ENCODE data around the gene JCHAIN. TPM values are rescaled to one million over a fixed set of nuclear protein-coding genes. Genes with fewer than 3 reads are reported as not detected.

Gene JCHAIN
- total RNA-seq, 1 donor from 2014 or later, result 2.7 TPM

DNA sequence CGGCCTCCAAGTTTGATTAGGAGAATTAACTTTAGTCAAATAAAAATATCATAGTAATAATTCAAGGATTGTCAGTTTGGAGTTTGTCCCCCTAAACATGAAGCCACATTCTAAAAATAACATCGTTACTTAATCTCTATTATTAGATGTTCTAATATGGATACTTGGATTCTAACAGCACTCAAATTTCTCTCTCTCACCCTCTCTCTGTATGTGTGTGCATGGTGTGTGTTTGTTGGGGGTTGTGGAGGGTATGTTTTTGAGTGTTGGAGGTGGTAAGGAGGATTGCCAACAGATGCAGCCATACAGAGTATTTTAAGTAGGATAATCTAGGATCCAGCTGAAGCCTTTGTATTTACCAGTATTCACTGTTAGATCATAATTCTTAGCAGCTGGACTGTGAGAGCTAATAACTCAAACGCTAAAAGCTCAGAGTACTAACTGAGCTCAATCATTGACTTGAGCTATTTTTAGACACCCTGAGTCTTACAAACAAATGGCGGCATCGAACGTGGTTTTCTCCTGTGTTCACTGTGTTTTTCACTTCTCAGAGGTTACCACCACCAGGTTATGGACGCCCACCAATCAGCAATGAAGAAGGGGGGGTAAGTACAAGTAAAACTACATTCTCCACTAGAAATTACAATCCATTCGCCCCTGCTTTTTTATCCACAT is 28.9 kb downstream of the JCHAIN start:
- no peak for TF ChIP-seq POLR2A (IDR thresholded peaks at IDR 0.05)
- no peak for TF ChIP-seq POLR2AphosphoS5 (IDR thresholded peaks at IDR 0.05; ENCODE audit: insufficient read depth in 1 of 2, low read depth in 1 of 2)
- TF ChIP-seq CTCF (IDR thresholded peaks at IDR 0.05), result no peak
- Histone ChIP-seq H3K4me3 (no peak overlapping the region), H3K9me3 (no peaks in the 10 kb centered on the region), H3K27ac (no peak overlapping the region), H3K27me3 (no peaks in the 10 kb centered on the region), H3K4me1 (no peaks in the 10 kb centered on the region), H3K36me3 (no peaks in the 10 kb centered on the region)
- intact Hi-C loops (cut with DNase I), result no loop called here
- no peak for DNase-seq (ENCODE audit: extremely low spot score in 2 of 2)

DNA sequence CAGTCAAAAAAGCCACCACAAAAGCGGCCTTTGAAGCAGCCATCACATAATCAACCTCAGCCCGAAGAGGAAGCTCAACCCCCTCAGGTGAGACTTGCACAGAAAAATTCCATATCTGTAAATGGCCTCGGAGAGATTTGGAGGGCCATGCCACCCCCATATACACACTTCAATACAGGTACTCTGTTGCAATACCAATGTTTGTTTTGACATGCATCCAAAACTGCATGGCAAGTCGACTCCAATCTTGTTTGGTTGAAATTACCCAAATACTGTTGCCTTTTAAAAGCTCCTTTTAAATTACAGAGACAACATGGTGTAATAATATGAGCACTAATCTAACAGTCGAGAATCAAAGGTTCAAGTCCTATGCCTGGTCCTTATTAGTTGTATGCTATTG is 31.8 kb downstream of the JCHAIN start:
- Histone ChIP-seq H3K4me3 (no peak overlapping the region), H3K36me3 (no peaks in the 10 kb centered on the region), H3K4me1 (no peaks in the 10 kb centered on the region), H3K27me3 (no peaks in the 10 kb centered on the region), H3K27ac (no peak overlapping the region), H3K9me3 (no peaks in the 10 kb centered on the region)
- TF ChIP-seq POLR2AphosphoS5 (IDR thresholded peaks at IDR 0.05; ENCODE audit: insufficient read depth in 1 of 2, low read depth in 1 of 2), result no peak
- TF ChIP-seq CTCF (IDR thresholded peaks at IDR 0.05), result no peak
- TF ChIP-seq POLR2A (IDR thresholded peaks at IDR 0.05), result no peak
- no peak for DNase-seq (ENCODE audit: extremely low spot score in 2 of 2)
- intact Hi-C loops (cut with DNase I), result no loop called here

DNA sequence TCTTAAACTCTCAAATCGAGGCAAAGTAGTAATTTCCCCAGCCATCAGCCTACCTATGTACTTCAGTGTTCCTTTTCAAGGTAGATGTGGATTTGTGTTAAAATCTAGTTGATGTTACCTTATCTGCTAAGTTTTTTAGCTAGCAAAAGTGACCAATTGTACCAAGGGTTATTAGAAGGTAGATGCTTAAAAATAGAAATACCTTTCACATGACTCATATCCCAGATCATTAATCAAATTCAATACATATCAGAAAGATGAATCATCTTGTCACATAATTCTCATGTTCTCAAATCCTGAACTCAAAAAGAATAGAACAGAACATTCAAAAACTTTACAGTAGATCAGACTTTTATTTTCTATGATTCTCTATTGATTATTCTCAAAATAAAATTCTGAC is 34.3 kb downstream of the JCHAIN start:
- no peak overlapping the region for H3K4me3 ChIP-seq
- no peak overlapping the region for H3K27ac ChIP-seq
- no peaks in the 10 kb centered on the region for H3K4me1 ChIP-seq
- intact Hi-C loops (cut with DNase I), result no loop called here
- TF ChIP-seq POLR2AphosphoS5 (IDR thresholded peaks at IDR 0.05; ENCODE audit: insufficient read depth in 1 of 2, low read depth in 1 of 2), result no peak
- TF ChIP-seq POLR2A (IDR thresholded peaks at IDR 0.05), result no peak
- TF ChIP-seq CTCF (IDR thresholded peaks at IDR 0.05), result no peak
- no peaks in the 10 kb centered on the region for H3K9me3 ChIP-seq
- H3K36me3 ChIP-seq, result no peaks in the 10 kb centered on the region
- no peaks in the 10 kb centered on the region for H3K27me3 ChIP-seq
- DNase-seq (ENCODE audit: extremely low spot score in 2 of 2), result no peak

DNA sequence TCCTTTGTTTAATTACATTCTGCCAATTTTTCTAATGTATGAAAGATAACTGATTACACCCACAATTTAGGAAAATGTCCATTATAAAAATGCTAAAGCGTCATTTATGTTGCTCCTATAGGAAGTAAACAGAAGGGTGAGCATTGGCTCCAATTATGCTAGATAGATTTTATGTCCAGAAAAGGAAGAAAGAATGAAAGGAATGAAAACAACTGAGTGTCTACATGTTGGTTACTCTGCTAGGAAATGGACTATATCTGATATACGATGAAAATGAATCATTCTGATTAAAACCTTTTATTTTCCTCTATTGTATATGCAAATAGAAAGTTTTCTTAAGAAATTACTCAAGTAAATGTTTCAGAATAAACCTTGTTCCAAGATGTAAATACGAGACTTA is 36.1 kb downstream of the JCHAIN start:
- Histone ChIP-seq H3K4me1 (no peaks in the 10 kb centered on the region), H3K36me3 (no peaks in the 10 kb centered on the region), H3K9me3 (no peaks in the 10 kb centered on the region), H3K27me3 (no peaks in the 10 kb centered on the region), H3K27ac (no peak overlapping the region), H3K4me3 (no peak overlapping the region)
- TF ChIP-seq CTCF (IDR thresholded peaks at IDR 0.05) (no peak), POLR2AphosphoS5 (IDR thresholded peaks at IDR 0.05; ENCODE audit: insufficient read depth in 1 of 2, low read depth in 1 of 2) (no peak), POLR2A (IDR thresholded peaks at IDR 0.05) (no peak)
- intact Hi-C loops (cut with DNase I), result no loop called here
- no peak for DNase-seq (ENCODE audit: extremely low spot score in 2 of 2)

- H3K27me3 ChIP-seq, result no peaks in the 10 kb centered on the region
- no peak for TF ChIP-seq CTCF (IDR thresholded peaks at IDR 0.05)
- no peak for TF ChIP-seq POLR2A (IDR thresholded peaks at IDR 0.05)
- TF ChIP-seq POLR2AphosphoS5 (IDR thresholded peaks at IDR 0.05; ENCODE audit: insufficient read depth in 1 of 2, low read depth in 1 of 2), result no peak
- no peak overlapping the region for H3K27ac ChIP-seq
- no peak for DNase-seq (ENCODE audit: extremely low spot score in 2 of 2)
- intact Hi-C loops (cut with DNase I), result no loop called here
- no peak overlapping the region for H3K4me3 ChIP-seq
- H3K9me3 ChIP-seq, result no peaks in the 10 kb centered on the region
- H3K4me1 ChIP-seq, result no peaks in the 10 kb centered on the region
- no peaks in the 10 kb centered on the region for H3K36me3 ChIP-seq
These were observed 36.7 kb downstream of the JCHAIN start for GRCh38 chr4:70629469-70630090.

Data from vagina (tissue), 2 donors.